ENCODE results near the gene PRRT2. TPM values are rescaled to one million over a fixed set of nuclear protein-coding genes. Genes with fewer than 3 reads are reported as not detected.

PRRT2 gene
- total RNA-seq, 1 experiment from 2014 or later = 3.9 TPM

GRCh38 chr16:29818082-29818481, 6.1 kb downstream of the PRRT2 start:
- Histone ChIP-seq H3K4me3 (ENCODE audit: low read depth, low read length) (no peak overlapping the region), H3K4me1 (peaks cover 7% of the 10 kb centered on the region), H3K36me3 (ENCODE audit: control insufficient read depth, insufficient read depth, low read length) (no peaks in the 10 kb centered on the region; the same call in 1 of the 2 replicates), H3K27me3 (replicated peaks; ENCODE audit: control insufficient read depth, insufficient read depth, low read length) (no peaks in the 10 kb centered on the region), H3K9me3 (no peaks in the 10 kb centered on the region)
- Mint-ChIP-seq H3K27me3 (ENCODE audit: insufficient read depth, unreplicated experiment) (no peaks in the 10 kb centered on the region), H3K4me3 (ENCODE audit: unreplicated experiment) (peak overlapping the region; percentile 73), H3K36me3 (ENCODE audit: insufficient read depth, unreplicated experiment) (peaks cover 44% of the 10 kb centered on the region), H3K4me1 (ENCODE audit: low read depth, unreplicated experiment) (peaks cover 27% of the 10 kb centered on the region), H3K9me3 (ENCODE audit: unreplicated experiment) (no peaks in the 10 kb centered on the region), H3K27ac (ENCODE audit: unreplicated experiment) (peak overlapping the region; percentile 73)
- TF ChIP-seq CTCF (IDR thresholded peaks at IDR 0.05; ENCODE audit: insufficient read depth in 1 of 2, low read depth in 1 of 2, low read length in 1 of 2, severe bottlenecking in 1 of 2, unreplicated experiment in 1 of 2) = no peak
- intact Hi-C loops (cut with micrococcal nuclease; ENCODE audit: unreplicated experiment) = loop anchor here (5.0 to 10.0 kb wide), 2 partner anchors 84 to 177 kb away; partner anchors contain the start of genes ASPHD1, HIRIP3 and INO80E
- CTCF ChIA-PET = interaction anchor here (2.4 to 2.8 kb wide), 3 partner anchors 11 to 30 kb away, joined by 9 to 22 read pairs (median 16); partner anchors contain the start of gene MAZ
- BruUV-seq (replicated peaks) = no TSS peak
- POLR2A ChIA-PET = interaction anchor here (0.8 kb wide), 1 partner anchor 108 kb away, joined by 3 read pairs; the partner anchor contains the start of gene KCTD13
- DNase-seq = no peak

- Histone ChIP-seq H3K4me1 (peaks cover 11% of the 10 kb centered on the region), H3K36me3 (ENCODE audit: control insufficient read depth, insufficient read depth, low read length) (no peaks in the 10 kb centered on the region; the same call in 1 of the 2 replicates), H3K27me3 (replicated peaks; ENCODE audit: control insufficient read depth, insufficient read depth, low read length) (no peaks in the 10 kb centered on the region), H3K9me3 (no peaks in the 10 kb centered on the region), H3K4me3 (ENCODE audit: low read depth, low read length) (no peak overlapping the region)
- H3K4me3 Mint-ChIP-seq (ENCODE audit: unreplicated experiment) = peak overlapping the region; percentile 29
- H3K27me3 Mint-ChIP-seq (ENCODE audit: insufficient read depth, unreplicated experiment) = no peaks in the 10 kb centered on the region
- no peak overlapping the region for H3K27ac Mint-ChIP-seq (ENCODE audit: unreplicated experiment)
- no peak for DNase-seq
- CTCF ChIA-PET = interaction anchor here (2.4 kb wide), 1 partner anchor 29 kb away, joined by 9 read pairs; no protein-coding TSS in a partner anchor
- intact Hi-C loops (cut with micrococcal nuclease; ENCODE audit: unreplicated experiment) = loop anchor here (5.0 to 10.0 kb wide), 2 partner anchors 83 to 175 kb away; partner anchors contain the start of genes ASPHD1, HIRIP3 and INO80E
- H3K36me3 Mint-ChIP-seq (ENCODE audit: insufficient read depth, unreplicated experiment) = peaks cover 44% of the 10 kb centered on the region
- H3K4me1 Mint-ChIP-seq (ENCODE audit: low read depth, unreplicated experiment) = peaks cover 26% of the 10 kb centered on the region
- TF ChIP-seq CTCF (IDR thresholded peaks at IDR 0.05; ENCODE audit: insufficient read depth in 1 of 2, low read depth in 1 of 2, low read length in 1 of 2, severe bottlenecking in 1 of 2, unreplicated experiment in 1 of 2) = peak in 1 of 2 experiments; percentile 16
- BruUV-seq (replicated peaks) = no TSS peak
- H3K9me3 Mint-ChIP-seq (ENCODE audit: unreplicated experiment) = no peaks in the 10 kb centered on the region
- POLR2A ChIA-PET = no interaction called here
Measured at GRCh38 chr16:29819506-29819905, 7.5 kb downstream of the PRRT2 start.

- H3K9me3 ChIP-seq = no peaks in the 10 kb centered on the region
- no TSS peak for BruUV-seq (replicated peaks)
- H3K36me3 ChIP-seq (ENCODE audit: control insufficient read depth, insufficient read depth, low read length) = no peaks in the 10 kb centered on the region; the same call in 1 of the 2 replicates
- Mint-ChIP-seq H3K27ac (ENCODE audit: unreplicated experiment) (no peak within 1 kb of the TSS), H3K4me1 (ENCODE audit: low read depth, unreplicated experiment) (peaks cover 23% of the 10 kb centered on the region), H3K36me3 (ENCODE audit: insufficient read depth, unreplicated experiment) (peaks cover 47% of the 10 kb centered on the region), H3K4me3 (ENCODE audit: unreplicated experiment) (peak within 1 kb of the TSS; percentile 29), H3K27me3 (ENCODE audit: insufficient read depth, unreplicated experiment) (no peaks in the 10 kb centered on the region), H3K9me3 (ENCODE audit: unreplicated experiment) (no peaks in the 10 kb centered on the region)
- intact Hi-C loops (cut with micrococcal nuclease; ENCODE audit: unreplicated experiment) = no loop called here
- ChIA-PET CTCF (interaction anchor here (2.4 kb wide), 1 partner anchor 28 kb away, joined by 9 read pairs; no protein-coding TSS in a partner anchor), POLR2A (no interaction called here)
- TF ChIP-seq CTCF (IDR thresholded peaks at IDR 0.05; ENCODE audit: insufficient read depth in 1 of 2, low read depth in 1 of 2, low read length in 1 of 2, severe bottlenecking in 1 of 2, unreplicated experiment in 1 of 2) = no peak
- no peak for DNase-seq
- peak within 1 kb of the TSS; percentile 29 for H3K4me3 ChIP-seq (ENCODE audit: low read depth, low read length)
- H3K4me1 ChIP-seq = peaks cover 16% of the 10 kb centered on the region
- H3K27me3 ChIP-seq (replicated peaks; ENCODE audit: control insufficient read depth, insufficient read depth, low read length) = no peaks in the 10 kb centered on the region
Measured at GRCh38 chr16:29820271-29820701, 8.3 kb downstream of the PRRT2 start, which contains the start of gene MVP. MVP (plus strand) TSS chr16:29820462; CDS start chr16:29830550, 10,088 bp downstream.
